Measurements from ENCODE around the gene ANKRD33. TPM values are rescaled to one million over a fixed set of nuclear protein-coding genes. Genes with fewer than 3 reads are reported as not detected.

The ANKRD33 gene
- total RNA-seq, 2 experiments from 2014 or later, result not detected

DNA sequence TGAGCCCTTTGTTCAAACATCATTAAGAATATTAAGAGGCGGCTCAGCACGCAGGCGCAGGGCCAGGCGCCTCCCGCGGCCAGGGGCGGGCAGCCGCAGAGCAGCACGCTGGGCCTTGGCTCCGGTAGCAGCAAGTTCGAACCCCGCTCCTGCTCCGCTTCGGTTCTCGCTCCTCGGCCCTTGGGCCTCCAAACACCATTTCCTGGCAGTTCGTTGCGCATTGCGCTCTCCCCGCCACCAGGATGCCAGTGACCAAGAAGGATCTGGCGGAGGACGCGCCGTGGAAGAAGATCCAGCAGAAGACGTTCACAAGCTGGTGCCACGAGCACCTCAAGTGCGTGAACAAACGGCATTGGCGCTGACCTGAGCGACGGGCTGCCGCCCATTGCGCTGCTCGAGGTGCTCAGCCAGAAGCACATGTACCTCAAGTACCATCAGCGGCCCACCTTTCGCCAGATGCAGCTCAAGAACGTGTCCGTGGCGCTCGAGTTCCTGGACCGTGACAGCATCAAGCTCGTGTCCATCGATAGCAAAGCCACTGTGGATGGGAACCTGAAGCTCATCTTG lies 12.5 kb downstream of the ANKRD33 start:
- H3K36me3 ChIP-seq (ENCODE audit: insufficient read depth, low read length), result no peaks in the 10 kb centered on the region
- H3K4me2 ChIP-seq (ENCODE audit: low read length), result no peak overlapping the region
- H3K4me3 ChIP-seq (ENCODE audit: low read depth, low read length, poor library complexity, severe bottlenecking), result no peak overlapping the region
- ChIA-PET CTCF (ENCODE audit: unreplicated experiment) (no interaction called here), POLR2A (no interaction called here)
- H3K9me3 ChIP-seq (ENCODE audit: low read length), result no peaks in the 10 kb centered on the region
- H3K79me2 ChIP-seq (ENCODE audit: insufficient read depth, low read depth, low read length), result no peaks in the 10 kb centered on the region
- intact Hi-C loops (cut with micrococcal nuclease; ENCODE audit: unreplicated experiment), result no loop called here
- H2AFZ ChIP-seq (ENCODE audit: low read length), result no peak overlapping the region
- H3K27ac ChIP-seq (ENCODE audit: low read depth, low read length, poor library complexity, severe bottlenecking), result no peak overlapping the region
- DNase-seq (ENCODE audit: low spot score), result no peak
- no TSS peak for BruUV-seq (replicated peaks)
- H3K9me2 ChIP-seq (ENCODE audit: insufficient read depth, low read length), result no peaks in the 10 kb centered on the region
- TF ChIP-seq, protein P1, sequence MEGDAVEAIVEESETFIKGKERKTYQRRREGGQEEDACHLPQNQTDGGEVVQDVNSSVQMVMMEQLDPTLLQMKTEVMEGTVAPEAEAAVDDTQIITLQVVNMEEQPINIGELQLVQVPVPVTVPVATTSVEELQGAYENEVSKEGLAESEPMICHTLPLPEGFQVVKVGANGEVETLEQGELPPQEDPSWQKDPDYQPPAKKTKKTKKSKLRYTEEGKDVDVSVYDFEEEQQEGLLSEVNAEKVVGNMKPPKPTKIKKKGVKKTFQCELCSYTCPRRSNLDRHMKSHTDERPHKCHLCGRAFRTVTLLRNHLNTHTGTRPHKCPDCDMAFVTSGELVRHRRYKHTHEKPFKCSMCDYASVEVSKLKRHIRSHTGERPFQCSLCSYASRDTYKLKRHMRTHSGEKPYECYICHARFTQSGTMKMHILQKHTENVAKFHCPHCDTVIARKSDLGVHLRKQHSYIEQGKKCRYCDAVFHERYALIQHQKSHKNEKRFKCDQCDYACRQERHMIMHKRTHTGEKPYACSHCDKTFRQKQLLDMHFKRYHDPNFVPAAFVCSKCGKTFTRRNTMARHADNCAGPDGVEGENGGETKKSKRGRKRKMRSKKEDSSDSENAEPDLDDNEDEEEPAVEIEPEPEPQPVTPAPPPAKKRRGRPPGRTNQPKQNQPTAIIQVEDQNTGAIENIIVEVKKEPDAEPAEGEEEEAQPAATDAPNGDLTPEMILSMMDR (conservative IDR thresholded peaks at IDR 0.05; ENCODE audit: low read length), result no peak
- no peaks in the 10 kb centered on the region for H3K4me1 ChIP-seq (ENCODE audit: insufficient read depth, low read length, poor library complexity, severe bottlenecking)
- no peaks in the 10 kb centered on the region for H4K20me1 ChIP-seq (ENCODE audit: insufficient read depth, low read length)

DNA sequence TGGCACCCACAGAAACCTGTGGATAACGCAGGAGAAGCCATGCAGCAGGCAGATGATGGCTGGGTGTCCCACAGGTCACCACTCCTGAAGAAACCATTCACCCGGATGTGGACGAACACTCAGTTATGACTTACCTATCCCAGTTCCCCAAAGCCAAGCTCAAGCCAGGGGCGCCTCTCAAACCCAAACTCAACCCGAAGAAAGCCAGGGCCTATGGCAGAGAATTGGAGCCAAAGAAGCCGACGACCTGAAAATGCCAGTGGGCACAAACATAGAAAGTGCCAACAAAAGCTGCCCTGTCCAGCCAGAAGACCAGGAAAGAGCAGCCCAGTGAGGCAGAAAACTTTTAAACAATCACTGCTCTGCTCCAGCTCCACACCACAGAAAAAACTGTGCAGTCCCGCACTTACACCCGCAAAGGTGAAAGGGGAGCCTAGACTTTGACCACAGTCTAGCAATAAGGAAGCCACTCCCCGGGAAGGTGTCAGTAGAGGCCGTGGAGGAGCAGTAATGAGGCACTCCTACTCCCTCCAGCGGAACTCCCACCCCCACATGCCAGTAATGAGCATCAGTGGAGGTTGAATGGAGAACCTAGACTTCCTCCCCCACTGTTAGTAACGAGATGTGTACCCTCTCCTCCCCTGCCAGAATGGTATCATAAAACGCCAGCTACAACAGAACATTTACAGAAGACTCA lies 13.4 kb downstream of the ANKRD33 start:
- no peak for DNase-seq (ENCODE audit: low spot score)
- Histone ChIP-seq H3K4me2 (ENCODE audit: low read length) (no peak overlapping the region), H3K4me3 (ENCODE audit: low read depth, low read length, poor library complexity, severe bottlenecking) (no peak overlapping the region), H3K27ac (ENCODE audit: low read depth, low read length, poor library complexity, severe bottlenecking) (no peak overlapping the region), H3K9me2 (ENCODE audit: insufficient read depth, low read length) (no peaks in the 10 kb centered on the region), H3K4me1 (ENCODE audit: insufficient read depth, low read length, poor library complexity, severe bottlenecking) (no peaks in the 10 kb centered on the region), H3K79me2 (ENCODE audit: insufficient read depth, low read depth, low read length) (no peaks in the 10 kb centered on the region), H3K36me3 (ENCODE audit: insufficient read depth, low read length) (no peaks in the 10 kb centered on the region), H2AFZ (ENCODE audit: low read length) (no peak overlapping the region), H4K20me1 (ENCODE audit: insufficient read depth, low read length) (no peaks in the 10 kb centered on the region), H3K9me3 (ENCODE audit: low read length) (no peaks in the 10 kb centered on the region)
- BruUV-seq (replicated peaks), result no TSS peak
- intact Hi-C loops (cut with micrococcal nuclease; ENCODE audit: unreplicated experiment), result no loop called here
- ChIA-PET CTCF (ENCODE audit: unreplicated experiment) (no interaction called here), POLR2A (no interaction called here)
- TF ChIP-seq EZH2phosphoT487 (IDR thresholded peaks at IDR 0.05; ENCODE audit: borderline replicate concordance, low read depth, low read length), result no peak
- TF ChIP-seq, protein P1 (conservative IDR thresholded peaks at IDR 0.05; ENCODE audit: low read length), result no peak

DNA sequence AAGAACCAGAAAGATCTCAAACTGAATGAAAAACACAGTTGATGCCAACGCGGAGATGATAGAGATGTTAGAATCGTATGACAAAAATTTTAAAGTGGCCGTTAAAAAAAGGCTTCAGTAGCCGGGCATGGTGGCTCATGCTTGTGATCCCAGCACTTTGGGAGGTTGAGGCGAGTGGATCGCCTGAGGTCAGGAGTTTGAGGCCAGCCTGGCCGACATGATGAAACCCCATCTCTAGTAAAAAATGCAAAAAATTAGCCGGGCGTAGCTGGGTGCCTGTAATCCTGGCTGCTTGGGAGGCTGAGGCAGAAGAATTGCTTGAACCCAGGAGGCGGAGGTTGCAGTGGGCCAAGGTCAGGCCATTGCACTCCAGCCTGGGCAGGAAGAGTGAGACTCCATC lies 14.0 kb downstream of the ANKRD33 start:
- H3K9me3 ChIP-seq (ENCODE audit: low read length), result no peaks in the 10 kb centered on the region
- H3K27ac ChIP-seq (ENCODE audit: low read depth, low read length, poor library complexity, severe bottlenecking), result no peak overlapping the region
- H3K36me3 ChIP-seq (ENCODE audit: insufficient read depth, low read length), result no peaks in the 10 kb centered on the region
- no peak overlapping the region for H2AFZ ChIP-seq (ENCODE audit: low read length)
- H3K9me2 ChIP-seq (ENCODE audit: insufficient read depth, low read length), result no peaks in the 10 kb centered on the region
- ChIA-PET POLR2A (no interaction called here), CTCF (ENCODE audit: unreplicated experiment) (no interaction called here)
- H3K4me2 ChIP-seq (ENCODE audit: low read length), result no peak overlapping the region
- TF ChIP-seq EZH2phosphoT487 (IDR thresholded peaks at IDR 0.05; ENCODE audit: borderline replicate concordance, low read depth, low read length), result no peak
- TF ChIP-seq, protein P1 (conservative IDR thresholded peaks at IDR 0.05; ENCODE audit: low read length), result no peak
- BruUV-seq (replicated peaks), result no TSS peak
- no peak for DNase-seq (ENCODE audit: low spot score)
- H3K79me2 ChIP-seq (ENCODE audit: insufficient read depth, low read depth, low read length), result no peaks in the 10 kb centered on the region
- no peaks in the 10 kb centered on the region for H3K4me1 ChIP-seq (ENCODE audit: insufficient read depth, low read length, poor library complexity, severe bottlenecking)
- intact Hi-C loops (cut with micrococcal nuclease; ENCODE audit: unreplicated experiment), result no loop called here
- H4K20me1 ChIP-seq (ENCODE audit: insufficient read depth, low read length), result no peaks in the 10 kb centered on the region
- no peak overlapping the region for H3K4me3 ChIP-seq (ENCODE audit: low read depth, low read length, poor library complexity, severe bottlenecking)
